SK-N-SH treated with all-trans-retinoic acid at 6 μM for 48 hours (cell line): ENCODE results near the gene RPS6KA1.

ENCODE experiments used
- BACH2 ChIP-seq: fragments of 250-450 bp; sonication (Bioruptor Pico); IDR thresholded peaks from 2 replicates; pipeline ENCODE4 v1.9.0; 2021; ENCODE audit warnings: mild to moderate bottlenecking, borderline replicate concordance
- OSR1 ChIP-seq: fragments of 250-450 bp; sonication (Bioruptor Pico); IDR thresholded peaks from 2 replicates; pipeline ENCODE4 v1.8.0; 2022; ENCODE audit warnings: moderate library complexity, mild to moderate bottlenecking, inconsistent platforms
- PATZ1 ChIP-seq: fragments of 250-450 bp; sonication (Bioruptor Pico); IDR thresholded peaks from 2 replicates; pipeline ENCODE4 v1.8.0; 2020; ENCODE audit warnings: mild to moderate bottlenecking, moderate library complexity, borderline replicate concordance
- POU6F1 ChIP-seq: fragments of 250-450 bp; sonication (Bioruptor Pico); IDR thresholded peaks from 2 replicates; pipeline ENCODE4 v1.8.0; 2021; ENCODE audit warnings: low read depth, mild to moderate bottlenecking, moderate library complexity, borderline replicate concordance
- PPARA ChIP-seq: fragments of 250-450 bp; sonication (Bioruptor Pico); IDR thresholded peaks from 2 replicates; pipeline ENCODE4 v1.5.0; 2020; ENCODE audit warnings: mild to moderate bottlenecking, borderline replicate concordance
- RARB ChIP-seq: fragments of 250-450 bp; sonication (Bioruptor Pico); IDR thresholded peaks from 2 replicates; pipeline ENCODE4 v1.8.0; 2021; ENCODE audit warnings: mild to moderate bottlenecking, moderate library complexity
- SNAI2 ChIP-seq: fragments of 250-450 bp; sonication (Bioruptor Pico); IDR thresholded peaks from 2 replicates; pipeline ENCODE4 v1.5.0; 2020; ENCODE audit warnings: mild to moderate bottlenecking, moderate library complexity
- ZC3H10 ChIP-seq: fragments of 250-450 bp; sonication (Bioruptor Pico); IDR thresholded peaks from 2 replicates; pipeline ENCODE4 v1.5.1; 2021; ENCODE audit warnings: mild to moderate bottlenecking, moderate library complexity
- ZFP3 ChIP-seq: fragments of 250-450 bp; sonication (Bioruptor Pico); IDR thresholded peaks from 2 replicates; pipeline ENCODE4 v1.5.0; 2020; ENCODE audit warnings: mild to moderate bottlenecking, moderate library complexity
- ZFP30 ChIP-seq: fragments of 450-650 bp; formaldehyde crosslinking; IDR thresholded peaks from 2 replicates; pipeline ENCODE4 v1.5.0; 2022; ENCODE audit warnings: mild to moderate bottlenecking, moderate library complexity
- ZNF565 ChIP-seq: fragments of 450-650 bp; formaldehyde crosslinking; conservative IDR thresholded peaks from 2 replicates; pipeline ENCODE4 v1.5.0; 2020; ENCODE audit warnings: low read depth, mild to moderate bottlenecking, moderate library complexity

GRCh38 chr1:26544126-26544525 lies 14.6 kb downstream of the RPS6KA1 start:
- TF ChIP-seq ZC3H10, result no peak
- TF ChIP-seq PATZ1 (CRISPR knock-in tag), result no peak
- no peak for TF ChIP-seq BACH2
- TF ChIP-seq POU6F1 (CRISPR knock-in tag), result no peak
- TF ChIP-seq ZFP3, result no peak
- no peak for TF ChIP-seq PPARA (CRISPR knock-in tag)
- no peak for TF ChIP-seq SNAI2 (CRISPR knock-in tag)
- no peak for TF ChIP-seq OSR1
- no peak for TF ChIP-seq ZNF565 (CRISPR knock-in tag)
- TF ChIP-seq ZFP30 (CRISPR knock-in tag), result no peak
- no peak for TF ChIP-seq RARB (CRISPR knock-in tag)
